Measurements from ENCODE around the gene GRIN3B. TPM values are rescaled to one million over a fixed set of nuclear protein-coding genes. Genes with fewer than 3 reads are reported as not detected.

Gene GRIN3B
- total and polyA plus RNA-seq, 2 donors (not counting 1 experiment from before 2014, with no cell fraction given) = 0.10 to 0.42 TPM

DNA sequence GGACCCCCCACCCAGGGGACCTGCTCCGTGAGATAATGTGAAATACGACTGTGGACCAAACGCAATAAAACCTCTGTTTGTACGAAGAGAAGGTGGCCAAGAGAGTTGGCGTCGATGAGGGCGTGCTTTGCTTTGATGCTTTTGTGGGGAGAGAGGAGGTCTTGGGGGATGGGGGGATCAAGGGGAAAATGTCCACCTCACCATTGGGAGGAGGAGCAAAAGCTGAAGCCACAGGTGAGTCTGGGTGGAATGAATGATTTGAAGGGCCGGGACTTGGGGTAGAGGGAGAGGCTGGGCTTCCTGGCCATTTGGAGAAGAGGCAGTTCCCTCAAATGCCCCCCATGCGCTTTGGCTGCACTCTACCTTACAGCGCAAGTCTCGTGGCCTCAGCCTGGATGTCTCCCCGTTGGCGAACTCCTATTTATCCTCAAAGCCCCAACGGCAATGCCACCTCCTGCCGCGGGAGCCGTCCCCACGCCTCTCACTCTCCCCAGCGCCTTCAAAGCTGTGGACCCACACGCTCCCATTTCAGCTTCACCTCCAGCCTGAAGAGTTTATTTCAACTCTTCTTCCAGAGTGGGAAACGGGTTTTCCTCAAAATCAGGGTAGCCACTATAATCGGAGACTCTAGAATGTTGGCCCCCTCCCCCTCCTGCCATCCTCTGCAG is 38.9 kb downstream of the GRIN3B start:
- Histone ChIP-seq H3K4me2 (replicated peaks; ENCODE audit: low read depth, low read length, poor library complexity, severe bottlenecking) (peak overlapping the region; percentile 92), H3K9me3 (ENCODE audit: control extremely low read depth in 1 of 3, control insufficient read depth in 2 of 3, insufficient read depth in 1 of 3, low read length in 2 of 3) (no peaks in the 10 kb centered on the region), H3K4me3 (ENCODE audit: control extremely low read depth in 1 of 5, extremely low read depth in 1 of 5, insufficient read depth in 1 of 5, low read depth in 2 of 5, low read length in 4 of 5) (peak overlapping the region in 4 of 5 experiments; percentile 23 to 75 (median 55)), H2AFZ (ENCODE audit: insufficient read depth, low read depth, low read length, poor library complexity, severe bottlenecking) (no peak overlapping the region), H3K36me3 (replicated peaks in 1 of 2; ENCODE audit: control extremely low read depth in 1 of 2, control insufficient read depth in 1 of 2, extremely low read depth in 1 of 2, insufficient read depth in 2 of 2, low read length in 1 of 2) (peaks cover 0 to 43% of the 10 kb centered on the region in 2 experiments), H3K79me2 (ENCODE audit: control insufficient read depth, insufficient read depth, low read length) (peaks cover 37% of the 10 kb centered on the region), H4K20me1 (ENCODE audit: control insufficient read depth, insufficient read depth, low read length, poor library complexity, severe bottlenecking) (peaks cover 55% of the 10 kb centered on the region), H3K9ac (ENCODE audit: low read length) (peak overlapping the region; percentile 85), H3K4me1 (ENCODE audit: control insufficient read depth in 2 of 2, insufficient read depth in 2 of 2, low read length in 2 of 2) (peaks cover 39 to 66% of the 10 kb centered on the region in 2 donors), H3K27me3 (replicated peaks in 1 of 4; ENCODE audit: control extremely low read depth in 1 of 4, control insufficient read depth in 3 of 4, insufficient read depth in 4 of 4, low read length in 3 of 4) (no peaks in the 10 kb centered on the region), H3K27ac (ENCODE audit: low read length in 2 of 2) (peak overlapping the region; percentile 81 to 92)
- intact Hi-C loops (cut with micrococcal nuclease) = loop anchor here (2.0 kb wide), 3 partner anchors 30 to 56 kb away; partner anchors contain the start of gene POLR2E
- no peaks in the 10 kb centered on the region for H3K9me3 Mint-ChIP-seq (ENCODE audit: insufficient read depth)
- WGBS (ENCODE audit: insufficient coverage) = 56% methylated on average over 17 of the region's 22 CpGs
- ChIA-PET POLR2A (interaction anchor here (0.5 to 6.8 kb wide), 21 partner anchors 11 to 1660 kb away, joined by 3 to 91 read pairs (median 5); partner anchors contain the start of genes ARHGAP45, CNN2, RNU6-2 and WDR18), CTCF (interaction anchor here (0.8 to 4.5 kb wide), 10 partner anchors 11 to 227 kb away, joined by 3 to 35 read pairs (median 5); partner anchors contain the start of genes ARHGAP45, CNN2, RNU6-2 and WDR18)
- no peak for DNase-seq
- peak overlapping the region; percentile 99 for H3K27ac Mint-ChIP-seq
- H3K4me3 Mint-ChIP-seq = peak overlapping the region; percentile 97
- H3K27me3 Mint-ChIP-seq = no peaks in the 10 kb centered on the region
- H3K4me1 Mint-ChIP-seq = peaks cover 51% of the 10 kb centered on the region
- no peak for ATAC-seq (ENCODE audit: low read depth)
- TF ChIP-seq, protein P1, sequence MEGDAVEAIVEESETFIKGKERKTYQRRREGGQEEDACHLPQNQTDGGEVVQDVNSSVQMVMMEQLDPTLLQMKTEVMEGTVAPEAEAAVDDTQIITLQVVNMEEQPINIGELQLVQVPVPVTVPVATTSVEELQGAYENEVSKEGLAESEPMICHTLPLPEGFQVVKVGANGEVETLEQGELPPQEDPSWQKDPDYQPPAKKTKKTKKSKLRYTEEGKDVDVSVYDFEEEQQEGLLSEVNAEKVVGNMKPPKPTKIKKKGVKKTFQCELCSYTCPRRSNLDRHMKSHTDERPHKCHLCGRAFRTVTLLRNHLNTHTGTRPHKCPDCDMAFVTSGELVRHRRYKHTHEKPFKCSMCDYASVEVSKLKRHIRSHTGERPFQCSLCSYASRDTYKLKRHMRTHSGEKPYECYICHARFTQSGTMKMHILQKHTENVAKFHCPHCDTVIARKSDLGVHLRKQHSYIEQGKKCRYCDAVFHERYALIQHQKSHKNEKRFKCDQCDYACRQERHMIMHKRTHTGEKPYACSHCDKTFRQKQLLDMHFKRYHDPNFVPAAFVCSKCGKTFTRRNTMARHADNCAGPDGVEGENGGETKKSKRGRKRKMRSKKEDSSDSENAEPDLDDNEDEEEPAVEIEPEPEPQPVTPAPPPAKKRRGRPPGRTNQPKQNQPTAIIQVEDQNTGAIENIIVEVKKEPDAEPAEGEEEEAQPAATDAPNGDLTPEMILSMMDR (IDR thresholded peaks at IDR 0.05) = no peak
- TF ChIP-seq EZH2 (IDR thresholded peaks at IDR 0.05; ENCODE audit: borderline replicate concordance, insufficient read depth, low read depth, low read length, poor library complexity, severe bottlenecking) = no peak

Data from B cell (primary cell).